Cardiac fibroblast (primary cell): Measurements from ENCODE around the gene NDUFV1.

Experiments used
- DNase-seq, 2 donors: peaks; one replicate each; pipeline versions ENCODE4 v3.0.0 to v3.0.0-alpha.2; 2010; ENCODE audit warnings: low read depth in 2 of 2
- H3K4me3 ChIP-seq, 2 donors: replicated peaks in 1 of 2; 1 replicate in 1 of 2; 2 replicates in 1 of 2; pipeline ENCODE4 v1.5.1; 2011; ENCODE audit warnings: low read depth in 2 of 2, low read length in 2 of 2, mild to moderate bottlenecking in 2 of 2, moderate library complexity in 1 of 2
- CTCF ChIP-seq: IDR thresholded peaks from one replicate; pipeline ENCODE4 v1.5.1; 2011; ENCODE audit warnings: low read depth, mild to moderate bottlenecking, low read length, inconsistent platforms

NDUFV1 gene

DNA sequence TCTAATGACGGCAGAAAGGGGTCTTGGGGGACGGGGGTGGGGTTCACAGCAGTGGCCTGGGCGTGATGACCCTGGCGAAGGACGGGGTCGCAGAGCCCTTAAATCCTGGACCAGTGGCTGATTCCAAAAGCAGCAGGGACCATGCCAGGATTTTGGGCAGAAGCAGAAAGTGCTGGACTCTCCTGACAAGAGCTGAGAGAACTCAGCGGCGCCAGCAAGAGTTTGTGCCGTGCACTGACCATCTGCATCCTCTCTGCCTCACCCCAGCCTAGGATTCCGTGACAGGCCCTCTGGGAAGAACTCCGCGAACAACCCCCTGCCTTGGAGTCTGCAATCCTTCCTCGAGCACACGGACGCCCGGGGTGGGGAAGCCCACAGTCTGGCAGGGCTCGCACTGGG is 644 bp upstream of the NDUFV1 start:
- H3K4me3 ChIP-seq: peak overlapping the region; percentile 95 to 99
- no peak for TF ChIP-seq CTCF
- DNase-seq: peak; percentile 19 to 21

GRCh38 chr11:67607507-67607906 is 771 bp downstream of the NDUFV1 start:
- H3K4me3 ChIP-seq: peak overlapping the region; percentile 95 to 99
- no peak for DNase-seq
- TF ChIP-seq CTCF: no peak

DNA sequence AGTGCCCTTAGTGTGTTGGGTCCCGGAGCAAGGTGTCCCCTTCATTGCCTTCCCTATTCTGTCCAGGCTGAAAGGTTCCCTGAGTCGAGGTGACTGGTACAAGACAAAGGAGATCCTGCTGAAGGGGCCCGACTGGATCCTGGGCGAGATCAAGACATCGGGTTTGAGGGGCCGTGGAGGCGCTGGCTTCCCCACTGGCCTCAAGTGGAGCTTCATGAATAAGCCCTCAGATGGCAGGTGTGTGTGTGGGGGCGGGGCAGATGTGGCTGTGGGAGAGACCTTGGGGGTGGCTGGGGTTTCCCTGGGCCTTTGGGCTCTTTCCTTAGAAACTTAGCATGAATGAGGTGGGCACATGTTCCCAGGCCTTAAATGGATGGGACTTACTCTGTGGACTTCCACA is 1.8 kb downstream of the NDUFV1 start:
- H3K4me3 ChIP-seq: no peak overlapping the region
- DNase-seq: no peak
- no peak for TF ChIP-seq CTCF

GRCh38 chr11:67609316-67609715 is 2.6 kb downstream of the NDUFV1 start:
- TF ChIP-seq CTCF: no peak
- no peak overlapping the region for H3K4me3 ChIP-seq
- no peak for DNase-seq

DNA sequence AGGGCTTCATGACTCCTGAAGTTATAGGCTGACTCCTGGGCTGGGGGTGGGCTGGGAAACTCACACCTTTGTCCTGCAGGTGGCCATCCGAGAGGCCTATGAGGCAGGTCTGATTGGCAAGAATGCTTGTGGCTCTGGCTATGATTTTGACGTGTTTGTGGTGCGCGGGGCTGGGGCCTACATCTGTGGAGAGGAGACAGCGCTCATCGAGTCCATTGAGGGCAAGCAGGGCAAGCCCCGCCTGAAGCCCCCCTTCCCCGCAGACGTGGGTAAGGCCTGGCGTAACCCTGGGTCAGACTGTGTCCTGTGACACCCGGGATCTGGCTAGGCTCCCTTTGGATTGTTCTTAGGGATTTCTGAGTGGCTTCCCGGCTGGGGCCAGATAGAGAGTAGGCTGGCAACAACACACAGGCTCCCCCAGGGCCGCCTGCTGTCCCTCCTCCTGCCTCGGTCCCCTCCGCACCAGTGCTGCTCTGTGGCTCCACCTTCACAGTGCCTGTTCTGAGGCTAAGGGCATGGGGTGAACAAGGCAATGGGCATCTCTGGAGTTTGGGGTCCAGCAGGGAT is 3.6 kb downstream of the NDUFV1 start:
- DNase-seq: no peak
- TF ChIP-seq CTCF: no peak
- H3K4me3 ChIP-seq: no peak overlapping the region

- no peak overlapping the region for H3K4me3 ChIP-seq
- DNase-seq: no peak
- no peak for TF ChIP-seq CTCF
Observed at GRCh38 chr11:67611165-67611564, 4.4 kb downstream of the NDUFV1 start.
